Activated naive CD4-positive, alpha-beta T cell treated with Interleukin-2 at 50 U/mL for 16 hours (primary cell): ENCODE measurements around the gene LRP1B.

Source experiments
- DNase-seq: peaks from one replicate; pipeline ENCODE4 v3.0.0-alpha.2; 2020

The LRP1B gene

GRCh38 chr2:141728886-141729285 is 401.9 kb downstream of the LRP1B start:
- no peak for DNase-seq

GRCh38 chr2:141728142-141728541 is 402.7 kb downstream of the LRP1B start:
- DNase-seq = no peak

DNA sequence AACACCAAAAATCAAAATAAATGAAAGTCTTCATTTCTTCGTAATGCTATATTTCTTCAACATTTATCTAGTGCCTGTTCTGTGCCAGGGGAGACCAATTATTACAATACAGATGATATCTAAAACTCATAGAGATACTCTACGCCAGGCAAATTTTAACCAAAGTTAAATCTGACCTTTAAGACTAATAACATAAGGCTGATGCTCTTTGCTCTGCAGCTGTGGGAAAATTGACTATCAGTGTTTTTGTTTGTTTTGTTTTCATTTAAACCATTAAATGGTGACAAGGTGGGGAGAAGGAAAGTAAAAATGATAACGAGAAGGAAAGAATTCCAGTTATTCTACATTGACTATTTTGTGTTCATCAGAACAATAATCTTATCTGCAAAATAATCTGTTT is 406.4 kb downstream of the LRP1B start:
- DNase-seq = no peak

DNA sequence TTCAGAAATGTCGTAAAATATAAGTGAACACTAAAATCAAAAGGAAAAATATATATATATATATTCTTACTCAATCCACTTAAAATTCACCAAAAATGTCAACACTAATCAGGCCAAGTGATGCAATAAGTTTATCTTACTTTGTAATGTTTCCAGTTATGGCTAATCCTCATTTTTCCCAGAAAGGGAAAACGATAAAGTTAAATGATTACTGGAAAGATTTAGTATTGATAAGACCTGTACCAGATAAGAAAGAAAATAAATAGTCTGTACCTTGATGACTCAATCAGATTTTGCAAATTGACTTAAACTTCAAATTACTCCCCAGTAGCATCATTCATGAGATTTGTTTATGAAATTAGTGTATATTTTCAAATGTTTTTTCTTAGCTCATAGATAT is 407.0 kb downstream of the LRP1B start:
- no peak for DNase-seq

DNA sequence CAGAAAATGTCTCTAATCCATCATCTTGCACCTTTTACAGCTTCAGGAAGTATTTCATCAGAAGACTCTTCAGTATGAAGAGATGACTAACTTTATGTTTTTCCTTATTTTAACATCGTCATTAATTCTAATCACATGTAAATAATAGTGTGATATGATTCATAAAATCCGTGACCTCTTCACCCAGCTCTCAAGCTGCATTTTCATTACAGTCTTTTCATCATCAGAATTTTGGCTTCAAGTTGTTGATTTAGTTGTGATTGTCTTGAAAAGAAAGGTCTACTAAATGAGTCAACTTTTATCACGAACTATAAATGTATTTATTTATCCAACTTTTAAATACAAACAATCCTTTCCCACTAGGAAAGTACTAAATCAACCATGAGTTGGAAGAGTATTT is 410.3 kb downstream of the LRP1B start:
- no peak for DNase-seq

DNA sequence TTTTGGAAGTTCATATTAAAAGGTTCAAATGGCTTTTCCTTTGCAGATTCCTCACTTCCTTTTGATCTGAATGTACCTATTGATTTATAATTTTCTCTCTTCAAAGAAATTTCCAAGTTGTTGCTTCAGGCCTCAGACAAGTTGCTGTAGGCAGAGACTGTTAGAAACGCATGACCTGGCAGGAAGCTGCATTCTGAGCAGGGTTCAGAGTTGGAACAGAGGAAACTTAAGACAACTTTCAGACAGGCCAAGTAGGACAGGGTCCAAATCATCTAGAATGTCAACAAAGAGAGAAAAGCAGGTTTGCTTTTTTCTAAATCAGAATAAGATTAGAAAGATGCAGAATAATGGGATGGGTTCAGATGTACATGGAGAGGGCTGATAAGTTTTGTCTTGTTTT is 416.3 kb downstream of the LRP1B start:
- no peak for DNase-seq

GRCh38 chr2:141711627-141712026 is 419.2 kb downstream of the LRP1B start:
- no peak for DNase-seq

- DNase-seq = no peak
Observed at GRCh38 chr2:141710589-141711239, 420.1 kb downstream of the LRP1B start.

DNA sequence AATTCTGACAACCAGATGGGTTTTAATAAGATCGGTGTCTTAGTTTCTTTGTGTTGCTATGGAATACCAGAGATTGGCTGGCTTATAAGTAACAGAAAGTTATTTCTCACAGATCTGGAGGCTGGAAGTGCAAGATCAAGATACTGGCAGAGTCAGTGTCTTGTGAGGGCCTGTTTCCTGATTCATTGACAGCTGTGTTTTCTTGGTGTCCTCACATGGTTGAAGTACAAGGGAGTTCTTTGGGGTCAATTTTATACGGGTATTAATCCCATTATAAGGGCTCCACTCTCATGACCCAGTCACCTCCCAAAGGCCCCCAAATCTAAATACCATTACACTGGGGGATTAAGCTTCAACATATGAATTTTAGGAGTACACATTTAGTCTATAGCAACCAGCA is 421.1 kb downstream of the LRP1B start:
- no peak for DNase-seq

DNA sequence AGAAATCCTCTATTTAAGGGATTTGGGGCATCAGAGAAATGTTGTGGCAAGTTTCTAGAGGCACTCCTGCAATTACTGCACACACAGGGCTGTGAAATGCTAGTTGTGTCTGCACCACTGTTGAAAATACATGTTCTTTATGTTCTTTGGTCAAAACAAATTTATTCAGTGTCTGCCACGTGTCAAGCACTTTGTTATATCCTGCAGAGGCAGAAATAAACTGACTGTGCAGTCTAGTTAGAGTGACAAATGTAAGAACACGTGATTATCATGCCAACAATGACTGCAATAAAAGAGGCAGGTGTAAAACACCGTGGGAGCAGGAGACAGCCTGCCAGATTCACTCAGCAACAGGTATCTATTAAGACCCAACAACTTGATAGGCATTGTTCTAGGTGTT is 423.3 kb downstream of the LRP1B start:
- DNase-seq = no peak

- DNase-seq = no peak
Observed at GRCh38 chr2:141704541-141704940, 426.3 kb downstream of the LRP1B start.

- DNase-seq = no peak
Observed at GRCh38 chr2:141703501-141703900, 427.3 kb downstream of the LRP1B start.

GRCh38 chr2:141701618-141702017 is 429.2 kb downstream of the LRP1B start:
- DNase-seq = no peak

DNA sequence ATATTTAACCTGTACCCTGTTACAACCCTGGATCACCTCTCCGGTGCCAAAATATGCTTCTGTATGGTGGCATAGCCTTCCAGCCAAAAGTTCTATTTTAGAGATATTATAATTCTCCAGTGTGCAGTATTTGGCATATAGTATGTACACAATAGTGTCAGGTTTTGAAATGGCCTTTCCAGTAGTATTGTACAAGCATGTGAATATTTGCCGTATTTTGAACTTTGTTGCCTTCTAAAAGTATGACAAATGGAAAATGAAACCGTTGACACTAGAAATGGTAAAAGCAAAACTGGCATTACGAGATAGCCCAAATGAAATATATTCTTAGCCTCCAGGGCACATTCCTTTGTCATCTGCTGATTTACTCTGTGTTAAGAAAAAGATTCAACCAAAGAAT is 431.2 kb downstream of the LRP1B start:
- no peak for DNase-seq

DNA sequence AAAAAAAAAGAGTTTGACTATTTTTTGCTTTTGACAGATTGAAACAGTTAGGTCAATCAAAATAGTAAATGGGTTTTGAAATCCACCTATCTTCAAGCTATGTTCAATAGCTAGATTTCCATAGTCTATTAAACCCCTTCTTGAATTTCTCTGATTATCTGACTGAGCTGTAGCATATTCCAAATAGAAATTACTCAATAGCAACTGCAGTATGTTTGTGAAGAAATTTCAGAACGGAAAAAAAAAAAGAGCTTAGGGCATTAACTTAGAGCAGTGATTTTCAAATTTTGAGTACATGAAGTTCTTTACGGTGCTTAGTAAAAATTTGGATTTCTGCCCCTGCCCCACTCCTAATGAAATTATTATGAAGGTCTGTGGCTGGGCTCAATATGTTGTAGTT is 432.3 kb downstream of the LRP1B start:
- no peak for DNase-seq

DNA sequence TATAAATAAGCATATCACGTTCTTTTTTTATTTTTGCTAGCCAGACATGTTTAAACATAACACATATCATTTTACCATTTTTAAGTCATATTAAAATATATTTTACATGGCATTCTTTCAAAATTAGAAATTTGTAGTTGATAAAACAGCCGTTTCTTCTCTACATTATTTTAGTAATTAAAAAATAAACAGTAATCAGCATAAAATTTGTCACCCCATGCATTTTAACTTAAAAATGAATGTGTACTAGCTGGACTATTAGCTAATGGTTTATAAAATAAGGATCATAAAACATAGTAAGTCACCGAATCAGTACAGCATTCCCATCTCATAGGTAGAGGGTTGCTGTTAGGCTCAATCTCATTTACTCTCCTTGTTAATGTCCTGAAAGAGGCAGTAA is 433.8 kb downstream of the LRP1B start:
- no peak for DNase-seq

DNA sequence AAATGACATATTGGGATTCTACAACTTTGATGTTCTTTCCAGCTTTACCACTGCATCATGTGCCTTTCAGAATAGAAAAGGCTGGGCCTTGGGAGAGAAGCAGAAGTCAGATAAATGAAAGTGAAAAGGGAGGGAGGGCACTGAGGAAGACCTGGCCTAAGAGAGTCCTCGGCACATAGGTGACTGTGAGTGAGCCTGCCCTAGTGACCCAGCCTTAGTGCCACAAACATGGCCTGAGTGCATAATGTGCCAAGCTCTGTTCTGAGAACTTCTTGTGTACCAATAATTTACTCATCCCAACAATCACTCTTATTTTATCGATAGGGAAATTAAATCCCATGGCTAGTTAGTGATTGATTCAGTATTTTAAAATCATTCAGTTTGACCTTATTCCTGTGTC is 436.6 kb downstream of the LRP1B start:
- no peak for DNase-seq

- no peak for DNase-seq
Observed at GRCh38 chr2:141692829-141693228, 438.0 kb downstream of the LRP1B start.

GRCh38 chr2:141676139-141676538 is 454.7 kb downstream of the LRP1B start:
- no peak for DNase-seq

DNA sequence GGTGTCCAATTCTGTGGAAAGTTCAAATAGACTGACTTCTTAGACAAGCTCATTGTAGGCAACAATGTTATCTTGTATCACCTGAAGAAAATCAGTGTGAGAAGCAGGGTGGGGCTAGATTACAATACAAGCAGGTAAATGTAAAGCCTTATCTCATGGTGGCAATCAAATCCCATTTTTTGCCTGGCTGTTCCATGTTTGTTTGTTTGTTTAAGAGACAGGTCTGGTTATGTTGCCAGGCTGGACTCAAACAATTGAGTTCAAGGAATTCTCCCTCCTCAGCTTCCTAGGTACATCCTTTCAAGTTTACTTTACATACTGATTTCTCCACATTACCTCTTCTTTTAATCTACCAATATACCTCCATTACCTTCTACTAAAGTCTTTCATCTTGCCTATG is 464.6 kb downstream of the LRP1B start:
- no peak for DNase-seq

GRCh38 chr2:141660232-141660631 is 470.6 kb downstream of the LRP1B start:
- no peak for DNase-seq

DNA sequence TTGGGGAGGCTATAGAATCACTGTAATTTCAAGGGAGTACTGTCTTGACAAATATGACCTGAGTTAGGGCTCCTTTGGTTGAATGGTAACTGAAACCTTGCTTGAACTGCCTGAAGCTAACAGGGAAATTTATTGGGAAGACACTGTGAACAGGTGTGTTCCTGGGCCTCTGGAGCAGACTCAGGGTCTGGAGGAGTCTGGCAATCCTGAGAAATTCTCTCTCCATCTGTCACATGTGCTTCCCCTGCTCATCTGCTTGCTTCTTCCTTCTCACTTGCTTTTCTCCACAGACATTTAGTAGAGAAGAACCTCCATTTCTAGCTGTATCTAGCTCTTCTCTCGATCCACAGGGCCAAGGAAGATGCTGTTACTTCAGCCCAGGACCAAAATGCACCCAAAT is 476.5 kb downstream of the LRP1B start:
- DNase-seq = no peak

DNA sequence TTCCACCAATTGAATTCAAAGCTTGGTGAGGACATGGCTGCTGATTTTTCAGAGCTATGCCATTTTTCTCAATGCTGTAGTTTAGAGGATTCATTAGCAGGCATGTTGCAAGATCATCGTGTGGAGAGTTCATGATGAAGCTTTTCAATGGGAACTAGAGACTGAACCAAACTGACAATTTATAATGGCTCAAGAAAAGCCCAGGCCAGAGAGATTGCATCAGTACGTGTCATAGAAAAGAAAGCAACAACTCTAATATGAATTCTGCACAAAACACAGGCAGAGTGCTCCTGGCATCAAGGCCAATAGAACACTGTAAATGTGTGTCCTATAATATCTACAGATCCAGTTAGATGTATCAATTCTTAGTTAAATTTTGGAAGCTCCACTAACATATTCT is 477.6 kb downstream of the LRP1B start:
- DNase-seq = no peak

DNA sequence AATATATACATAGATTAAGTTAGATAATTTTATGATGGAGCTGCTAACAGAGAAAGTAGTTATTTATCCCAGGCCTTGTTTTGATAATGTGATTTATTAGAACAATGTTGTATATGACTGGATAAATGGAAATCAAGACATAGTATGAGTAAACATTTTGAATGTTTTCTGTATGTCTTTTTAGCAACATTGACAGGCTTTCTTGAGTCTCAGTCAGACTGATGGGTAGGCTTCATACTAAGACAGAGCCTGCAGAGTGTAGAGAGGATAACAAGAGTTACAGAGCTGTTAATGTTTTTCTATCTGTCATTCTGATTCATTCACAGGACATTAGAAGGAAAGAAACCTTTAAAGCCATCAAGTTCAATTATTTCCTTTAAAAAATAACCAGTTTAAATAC is 478.5 kb downstream of the LRP1B start:
- DNase-seq = no peak

DNA sequence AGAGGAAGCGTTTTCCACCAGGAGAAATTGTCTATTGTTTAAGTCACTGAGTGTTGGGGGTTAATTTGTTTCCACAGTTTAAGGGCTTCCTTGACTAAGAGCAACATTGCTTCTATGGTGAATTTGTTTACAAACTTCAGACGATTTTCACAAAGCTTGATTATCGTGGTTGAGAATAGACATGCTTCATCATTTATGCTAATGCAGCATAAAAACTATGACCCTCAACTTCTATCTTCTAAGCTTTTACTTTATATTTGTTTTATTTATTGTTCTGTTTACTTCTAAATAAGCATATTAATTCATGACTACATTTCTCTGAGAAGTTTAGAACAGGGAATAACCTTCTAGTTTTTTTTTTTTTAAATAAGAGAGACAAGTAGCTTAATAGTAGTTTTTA is 483.5 kb downstream of the LRP1B start:
- no peak for DNase-seq

GRCh38 chr2:141641462-141641861 is 489.4 kb downstream of the LRP1B start:
- DNase-seq = no peak
